Measurements from ENCODE around the gene CFAP210.

DNA sequence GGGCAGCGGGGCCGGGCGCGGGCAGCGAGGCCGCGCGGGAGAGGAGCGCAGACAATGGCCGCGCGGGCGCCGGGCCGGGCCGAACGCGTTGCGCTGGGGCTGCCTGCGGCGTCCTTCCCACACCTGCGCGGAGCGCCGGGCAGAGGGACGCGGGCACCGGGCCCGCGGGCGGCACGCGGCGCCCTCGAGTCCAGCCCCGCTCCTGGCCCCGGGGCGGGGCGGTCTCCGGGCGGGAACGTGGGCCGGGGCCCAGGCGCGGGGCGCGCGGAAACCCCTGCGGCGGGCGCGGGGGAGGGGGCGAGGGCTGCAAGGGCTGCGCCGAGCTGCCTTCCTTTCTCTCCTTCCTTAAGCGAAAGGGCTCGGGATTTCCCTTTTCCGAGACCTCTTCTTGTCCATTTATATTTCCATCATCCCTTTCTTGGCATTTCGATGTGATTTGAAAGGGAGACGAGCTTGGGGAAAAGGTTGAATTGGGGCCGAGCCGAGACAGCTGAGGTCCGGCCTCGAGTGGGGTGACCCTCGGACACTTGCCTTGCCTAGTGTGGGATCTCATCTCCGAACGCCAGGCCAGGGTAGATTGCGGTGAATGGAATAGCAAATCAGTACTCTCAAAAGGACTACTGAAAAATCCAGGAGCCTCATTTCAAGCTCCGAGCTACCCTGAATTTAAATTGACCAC lies 40.1 kb upstream of the CFAP210 start:
- no peak for TF ChIP-seq POLR2A (IDR thresholded peaks at IDR 0.05; ENCODE audit: low read depth, low read length)
- TF ChIP-seq TAF1 (IDR thresholded peaks at IDR 0.05; ENCODE audit: borderline replicate concordance, low read depth, low read length): no peak
- no peak for TF ChIP-seq POLR2AphosphoS5 (IDR thresholded peaks at IDR 0.05; ENCODE audit: low read depth, low read length)
